NAMALWA (cell line): ENCODE measurements around the gene SPG7.

Source experiments
- DNase-seq: peaks from one replicate; pipeline ENCODE4 v3.0.0-alpha.2; 2015; ENCODE audit warnings: low spot score

SPG7 gene

DNA sequence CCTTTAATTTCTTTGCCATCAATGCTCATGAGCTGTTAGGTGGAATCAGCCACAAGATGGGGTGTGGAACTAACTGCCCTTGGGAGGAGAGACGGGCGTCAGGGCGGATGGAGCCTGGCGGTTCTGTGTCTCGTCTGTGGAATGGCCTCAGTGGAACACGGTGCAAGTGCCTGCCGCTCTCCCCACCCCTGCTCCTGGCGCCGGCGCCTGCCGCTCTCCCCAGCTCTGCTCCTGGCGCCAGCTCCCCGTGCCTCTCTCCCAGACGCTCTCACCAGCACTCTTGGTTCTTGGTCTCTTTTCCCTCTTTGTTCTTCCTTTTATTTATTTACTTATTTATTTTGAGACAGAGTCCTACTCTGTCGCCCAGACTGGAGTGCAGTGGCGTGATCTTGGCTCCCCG is 39.1 kb downstream of the SPG7 start:
- no peak for DNase-seq

DNA sequence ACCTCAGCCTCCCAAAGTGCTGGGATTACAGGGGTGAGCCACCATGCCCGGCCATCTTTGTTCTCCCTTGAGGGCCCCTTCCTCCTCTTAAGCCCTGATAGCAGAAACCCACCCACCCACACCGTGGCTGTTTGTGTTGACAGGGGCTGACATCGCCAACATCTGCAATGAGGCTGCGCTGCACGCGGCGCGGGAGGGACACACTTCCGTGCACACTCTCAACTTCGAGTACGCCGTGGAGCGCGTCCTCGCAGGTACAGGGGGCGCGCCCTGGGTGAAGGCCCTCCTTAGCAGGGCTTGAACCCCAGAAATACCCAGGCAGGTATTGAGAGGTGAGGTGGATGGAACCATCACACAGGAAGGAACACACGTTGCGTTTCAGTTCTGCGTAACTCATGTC is 39.7 kb downstream of the SPG7 start:
- DNase-seq, result no peak

DNA sequence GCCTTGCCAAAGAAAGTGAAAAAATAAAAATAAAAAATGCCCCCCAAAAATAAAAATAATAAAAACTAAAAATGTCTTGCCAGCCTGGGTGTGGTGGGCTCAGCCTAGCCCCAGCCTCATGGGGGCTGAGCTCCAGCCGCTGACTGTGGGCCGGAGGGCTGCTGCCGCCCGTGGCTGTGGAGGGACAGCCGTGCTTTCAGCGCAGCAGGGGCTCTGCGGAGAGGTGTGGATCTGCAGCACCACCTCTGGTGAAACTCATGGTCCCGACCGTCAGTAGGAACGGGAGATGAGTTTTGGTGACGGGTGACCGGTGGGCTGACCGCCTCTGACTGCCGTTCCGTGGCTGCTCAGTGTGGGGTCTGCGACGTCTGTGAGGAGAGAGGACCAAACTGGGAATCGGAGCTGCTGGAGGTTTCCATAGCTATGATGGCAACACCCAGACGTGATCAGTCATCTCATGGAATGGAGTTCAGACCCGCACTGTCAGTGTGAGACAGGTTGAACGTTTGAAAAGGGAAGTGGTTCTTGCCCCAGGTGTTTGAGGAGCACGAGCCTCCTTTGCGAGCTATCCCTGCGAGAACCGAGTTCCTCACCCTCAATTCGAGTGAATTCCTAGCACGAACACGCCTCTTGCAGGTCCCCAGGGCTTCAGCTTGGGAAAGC is 40.3 kb downstream of the SPG7 start:
- no peak for DNase-seq

DNA sequence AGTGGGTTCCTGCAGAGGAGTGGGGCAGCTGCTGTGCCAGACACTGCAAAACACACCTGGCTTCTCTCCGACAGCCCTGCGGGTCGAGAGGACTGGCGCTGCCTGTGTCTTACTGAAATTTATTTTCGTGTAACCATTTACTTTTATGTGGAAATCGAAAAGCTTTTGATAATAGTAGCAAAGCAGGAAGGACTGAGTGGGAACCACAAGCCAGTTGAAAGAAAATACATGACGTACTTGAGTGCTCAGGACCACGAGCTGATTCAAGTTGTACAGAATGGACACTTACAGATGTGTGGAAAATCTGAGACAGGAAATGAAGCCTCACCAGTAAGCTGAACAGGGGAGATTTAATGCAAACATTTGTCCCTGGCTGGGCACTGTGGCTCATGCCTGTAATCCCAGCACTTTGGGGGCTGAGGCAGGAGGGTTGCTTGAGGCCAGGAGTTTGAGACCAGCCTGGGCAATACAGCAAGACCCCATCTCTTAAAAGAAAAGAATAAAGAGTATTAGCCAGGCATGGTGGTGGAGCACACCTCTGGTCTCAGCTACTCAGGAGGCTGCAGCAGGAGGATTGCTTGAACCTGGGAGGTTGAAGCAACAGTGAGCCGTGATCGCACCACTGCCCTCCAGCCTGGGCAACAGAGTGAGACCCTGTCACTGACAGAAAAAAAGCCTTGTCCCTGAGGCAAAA is 41.0 kb downstream of the SPG7 start:
- DNase-seq, result no peak

DNA sequence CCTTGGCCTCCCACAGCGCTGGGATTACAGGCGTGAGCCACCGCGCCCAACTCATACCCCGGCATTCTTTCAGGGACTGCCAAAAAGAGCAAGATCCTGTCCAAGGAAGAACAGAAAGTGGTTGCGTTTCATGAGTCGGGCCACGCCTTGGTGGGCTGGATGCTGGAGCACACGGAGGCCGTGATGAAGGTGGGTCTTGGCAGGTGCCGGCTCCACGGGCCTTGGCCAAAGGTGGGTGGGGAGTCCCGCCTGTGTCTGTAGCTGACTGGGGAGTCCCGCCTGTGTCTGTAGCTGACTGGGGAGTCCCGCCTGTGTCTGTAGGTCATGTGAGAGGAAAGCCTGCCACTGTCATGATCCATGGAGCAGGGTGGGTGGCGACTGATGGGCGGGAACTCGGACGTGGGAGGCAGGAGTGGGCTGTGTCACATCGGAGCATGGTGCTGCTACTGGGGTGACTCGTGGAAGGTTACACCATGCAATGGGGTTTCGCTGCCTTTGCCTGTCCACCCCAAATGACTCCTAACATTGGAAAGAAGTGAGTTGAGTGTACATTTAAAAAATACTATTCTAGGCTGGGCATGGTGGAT is 42.3 kb downstream of the SPG7 start:
- no peak for DNase-seq

DNA sequence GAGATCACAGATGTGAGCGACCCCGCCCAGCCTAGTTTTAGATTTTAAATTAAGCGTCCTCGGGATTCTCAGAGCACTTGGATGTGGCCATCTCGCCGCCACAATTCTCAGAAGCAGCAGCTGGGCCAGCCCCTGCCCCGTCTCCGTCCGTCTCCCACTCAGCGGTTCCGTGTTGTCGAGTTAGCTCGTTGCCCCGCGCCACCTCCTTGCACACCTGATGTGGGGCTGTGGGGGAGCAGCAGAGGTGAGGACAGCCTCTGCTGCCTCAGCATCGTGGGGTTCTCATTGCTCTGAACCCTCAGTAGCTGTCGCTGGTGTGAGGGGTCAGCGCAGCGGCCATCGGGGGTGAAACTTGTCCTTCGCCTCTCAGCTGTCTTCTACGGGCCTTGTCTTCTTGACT is 44.1 kb downstream of the SPG7 start:
- DNase-seq, result no peak

DNA sequence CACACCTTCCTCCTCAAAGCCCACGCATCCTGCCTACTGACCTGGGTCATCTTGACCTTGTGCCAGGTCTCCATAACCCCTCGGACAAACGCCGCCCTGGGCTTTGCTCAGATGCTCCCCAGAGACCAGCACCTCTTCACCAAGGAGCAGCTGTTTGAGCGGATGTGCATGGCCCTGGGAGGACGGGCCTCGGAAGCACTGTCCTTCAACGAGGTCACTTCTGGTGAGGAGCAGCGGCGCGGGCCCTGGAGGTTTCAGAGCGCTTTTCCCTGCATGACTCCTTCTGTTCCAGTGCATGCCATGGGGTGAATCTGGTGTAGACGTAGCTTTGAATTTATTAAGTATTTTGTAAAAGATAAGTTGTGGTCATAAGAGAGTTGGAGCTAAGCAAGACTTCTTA is 44.7 kb downstream of the SPG7 start:
- no peak for DNase-seq

DNA sequence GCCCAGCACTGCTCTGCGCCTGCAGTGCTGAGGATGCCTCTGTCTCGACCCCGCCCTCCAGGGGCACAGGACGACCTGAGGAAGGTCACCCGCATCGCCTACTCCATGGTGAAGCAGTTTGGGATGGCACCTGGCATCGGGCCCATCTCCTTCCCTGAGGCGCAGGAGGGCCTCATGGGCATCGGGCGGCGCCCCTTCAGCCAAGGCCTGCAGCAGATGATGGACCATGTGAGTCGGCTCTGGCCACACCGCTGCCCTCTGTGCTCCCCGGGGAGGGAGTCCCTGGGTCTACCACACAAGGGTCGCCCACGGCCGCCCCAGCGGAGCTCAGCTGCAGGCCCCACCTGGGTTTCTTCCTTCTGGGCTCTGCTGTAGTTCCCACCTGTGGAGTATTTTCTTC is 45.5 kb downstream of the SPG7 start:
- no peak for DNase-seq

DNA sequence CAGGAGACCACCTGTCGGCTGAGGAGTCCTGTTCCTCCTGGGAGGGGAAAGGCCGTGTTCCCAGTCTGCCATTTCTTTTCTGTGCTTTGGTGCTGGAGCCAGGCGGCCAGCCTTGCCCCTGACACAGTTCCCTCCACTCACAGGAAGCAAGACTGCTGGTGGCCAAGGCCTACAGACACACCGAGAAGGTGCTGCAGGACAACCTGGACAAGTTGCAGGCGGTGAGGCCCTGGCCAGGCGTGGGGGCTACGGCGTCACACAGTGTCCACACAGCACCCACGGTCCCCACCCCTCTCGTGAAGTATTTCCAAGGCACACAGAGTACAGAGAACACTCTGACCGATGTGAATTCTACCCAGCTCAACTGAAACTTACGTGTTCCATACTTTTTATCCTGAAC is 46.1 kb downstream of the SPG7 start:
- DNase-seq, result no peak

DNA sequence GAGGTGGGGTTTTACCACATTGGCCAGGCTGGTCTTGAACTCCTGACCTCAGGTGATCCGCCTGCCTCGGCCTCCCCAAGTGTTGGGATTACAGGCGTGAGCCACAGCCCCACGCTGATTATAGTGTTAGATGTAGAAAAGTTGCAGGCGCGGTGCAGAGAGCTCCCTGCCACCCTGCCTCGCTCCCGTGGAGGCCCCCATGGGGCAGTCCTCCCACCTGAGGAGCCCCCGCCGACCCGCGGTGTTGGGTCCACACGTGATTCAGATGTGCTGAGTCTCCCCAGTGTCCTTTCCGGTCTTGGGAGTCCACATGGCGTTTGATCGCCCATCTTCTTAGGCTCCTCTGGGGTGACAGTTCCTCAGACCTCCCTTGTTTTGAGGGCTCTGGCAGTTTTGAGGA is 47.1 kb downstream of the SPG7 start:
- no peak for DNase-seq

DNA sequence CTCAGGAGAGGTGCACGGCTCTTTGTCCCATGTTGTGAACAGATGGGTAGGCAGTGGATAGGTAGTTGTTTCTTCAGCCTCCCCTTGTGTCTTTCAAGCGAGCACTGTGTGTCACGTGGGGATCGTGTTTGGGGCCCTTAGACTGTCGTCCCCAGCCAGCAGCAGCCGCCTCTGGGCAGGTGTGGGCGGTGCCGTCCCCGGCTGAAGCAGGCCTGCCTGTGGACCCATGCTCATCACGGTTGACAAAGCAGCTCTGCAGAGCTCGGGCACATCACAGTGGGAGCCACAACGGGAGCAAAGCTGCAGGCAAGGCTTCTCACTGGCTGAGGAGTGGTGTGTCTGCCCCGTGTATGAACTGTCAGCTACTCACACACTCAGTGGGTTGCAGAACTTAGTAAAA is 47.6 kb downstream of the SPG7 start:
- no peak for DNase-seq

DNA sequence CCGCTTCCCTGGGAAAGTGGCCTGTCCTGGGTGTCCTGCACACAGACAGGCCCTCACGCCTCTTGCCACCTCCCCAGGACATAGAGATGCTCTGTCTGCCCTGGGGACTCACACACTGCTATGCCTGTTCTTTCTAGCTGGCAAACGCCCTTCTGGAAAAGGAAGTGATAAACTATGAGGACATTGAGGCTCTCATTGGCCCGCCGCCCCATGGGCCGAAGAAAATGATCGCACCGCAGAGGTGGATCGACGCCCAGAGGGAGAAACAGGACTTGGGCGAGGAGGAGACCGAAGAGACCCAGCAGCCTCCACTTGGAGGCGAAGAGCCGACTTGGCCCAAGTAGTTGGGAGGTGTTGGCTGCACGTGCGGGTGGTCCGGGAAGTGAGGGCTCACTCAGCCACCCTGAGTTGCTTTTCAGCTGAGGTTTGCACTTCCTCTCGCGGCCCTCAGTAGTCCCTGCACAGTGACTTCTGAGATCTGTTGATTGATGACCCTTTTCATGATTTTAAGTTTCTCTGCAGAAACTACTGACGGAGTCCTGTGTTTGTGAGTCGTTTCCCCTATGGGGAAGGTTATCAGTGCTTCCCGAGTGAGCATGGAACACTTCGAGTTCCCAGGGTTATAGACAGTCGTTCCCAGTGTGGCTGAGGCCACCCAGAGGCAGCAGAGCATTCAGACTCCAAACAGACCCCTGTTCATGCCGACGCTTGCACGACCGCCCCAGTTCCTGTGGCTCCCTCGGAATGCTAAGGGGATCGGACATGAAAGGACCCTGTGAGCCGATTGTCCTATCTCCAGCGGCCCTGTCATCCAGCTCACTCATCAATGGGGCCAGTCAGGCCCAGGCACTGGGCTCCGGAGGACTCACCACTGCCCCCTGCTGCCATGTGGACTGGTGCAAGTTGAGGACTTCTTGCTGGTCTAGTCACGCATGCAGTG is 48.8 kb downstream of the SPG7 start:
- peak; percentile 86 for DNase-seq

DNA sequence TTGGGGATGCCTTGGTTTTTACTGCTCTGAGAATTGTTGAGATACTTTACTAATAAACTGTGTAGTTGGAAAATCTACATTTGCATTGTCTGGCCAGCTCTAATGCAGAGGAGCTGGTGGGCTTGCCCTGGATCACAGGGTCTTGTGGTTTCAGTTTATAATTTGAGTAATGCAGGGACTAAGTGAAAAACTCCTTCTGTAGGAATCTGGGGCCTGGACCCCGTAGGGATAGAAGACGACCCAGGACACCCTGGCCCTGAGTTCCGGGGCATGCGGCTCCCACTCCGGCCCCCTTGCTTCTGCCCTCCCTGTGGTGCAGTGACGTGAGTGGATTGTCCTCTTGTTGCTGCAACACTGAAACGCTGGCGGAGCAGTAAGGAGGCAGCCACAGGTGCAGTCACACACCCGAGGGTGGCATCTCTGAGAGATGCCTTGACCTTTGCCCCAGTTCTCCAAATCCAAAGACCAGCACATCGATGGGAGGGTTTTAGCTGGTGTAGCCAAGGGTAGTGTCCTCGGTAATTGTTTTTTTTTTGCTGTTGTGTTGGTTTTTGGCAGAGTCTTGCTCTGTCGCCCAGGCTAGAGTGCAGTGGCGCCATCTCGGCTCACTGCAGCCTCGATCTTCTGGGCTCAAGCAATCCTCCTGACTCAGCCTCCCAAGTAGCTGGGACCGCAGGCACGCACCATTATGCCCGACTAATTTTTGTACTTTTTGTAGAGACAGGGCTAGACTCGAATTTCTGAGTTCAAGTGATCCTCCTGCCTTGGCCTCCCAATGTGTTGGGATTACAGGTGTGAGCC is 49.7 kb downstream of the SPG7 start:
- no peak for DNase-seq

DNA sequence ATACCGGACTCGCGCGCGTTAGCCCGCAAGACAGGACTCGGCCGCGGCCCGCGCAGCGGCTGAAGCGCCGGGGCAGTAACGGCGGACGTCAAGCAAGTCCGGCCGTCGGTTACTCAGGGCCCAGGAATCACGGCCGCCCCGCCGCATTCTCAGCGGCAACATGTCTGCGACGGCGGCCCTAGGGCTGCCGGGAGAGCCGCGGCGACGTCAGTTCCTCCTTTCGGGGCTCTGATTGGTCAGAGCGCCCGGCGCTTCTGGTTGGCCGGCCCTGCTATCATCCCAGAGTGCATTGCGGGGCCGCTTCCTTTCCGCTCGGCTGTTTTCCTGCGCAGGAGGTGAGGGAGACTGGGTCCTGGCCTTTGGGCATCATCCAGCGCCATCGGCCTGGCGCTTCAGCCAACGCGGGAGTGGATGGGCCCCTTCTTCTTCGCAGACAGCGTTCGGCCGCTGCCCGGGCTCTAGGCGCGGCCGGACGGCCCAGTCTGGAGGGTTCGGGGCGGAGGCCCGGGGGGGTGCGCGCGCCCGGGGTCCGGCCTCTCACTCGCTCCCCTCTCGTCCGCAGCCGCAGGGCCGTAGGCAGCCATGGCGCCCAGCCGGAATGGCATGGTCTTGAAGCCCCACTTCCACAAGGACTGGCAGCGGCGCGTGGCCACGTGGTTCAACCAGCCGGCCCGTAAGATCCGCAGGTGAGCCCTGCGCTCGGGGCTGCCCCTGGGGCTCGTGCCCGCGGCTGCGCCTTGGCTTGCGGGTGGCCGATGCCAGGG is 52.4 kb downstream of the SPG7 start, which contains the start of gene RPL13:
Gene RPL13, plus strand, starts transcription at position 305 of the 764 bp plus-strand sequence. Its CDS starts 278 bp downstream, at position 583.
- DNase-seq, result peak; percentile 96

DNA sequence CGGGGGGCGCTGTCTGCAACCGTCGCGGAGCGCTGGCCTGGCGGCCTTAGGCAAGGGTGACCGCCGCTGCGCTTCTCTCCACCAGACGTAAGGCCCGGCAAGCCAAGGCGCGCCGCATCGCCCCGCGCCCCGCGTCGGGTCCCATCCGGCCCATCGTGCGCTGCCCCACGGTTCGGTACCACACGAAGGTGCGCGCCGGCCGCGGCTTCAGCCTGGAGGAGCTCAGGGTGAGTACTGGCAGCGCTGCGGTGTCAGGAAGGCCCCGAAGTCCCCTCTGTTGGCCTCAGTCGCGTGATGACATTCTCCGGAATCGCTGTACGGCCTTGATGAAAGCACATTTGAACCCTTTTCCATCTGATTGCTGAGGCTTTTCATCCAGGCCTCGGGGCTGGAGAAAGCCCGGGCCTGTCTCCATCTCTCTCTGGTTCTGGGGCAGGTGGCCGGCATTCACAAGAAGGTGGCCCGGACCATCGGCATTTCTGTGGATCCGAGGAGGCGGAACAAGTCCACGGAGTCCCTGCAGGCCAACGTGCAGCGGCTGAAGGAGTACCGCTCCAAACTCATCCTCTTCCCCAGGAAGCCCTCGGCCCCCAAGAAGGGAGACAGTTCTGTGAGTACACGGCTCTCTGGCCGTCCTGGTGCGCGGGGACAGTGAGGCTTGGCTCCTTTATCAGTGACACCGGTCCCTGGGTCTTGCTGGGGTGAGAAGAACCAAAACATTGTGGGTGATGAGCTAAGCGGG is 53.1 kb downstream of the SPG7 start:
- DNase-seq, result no peak

DNA sequence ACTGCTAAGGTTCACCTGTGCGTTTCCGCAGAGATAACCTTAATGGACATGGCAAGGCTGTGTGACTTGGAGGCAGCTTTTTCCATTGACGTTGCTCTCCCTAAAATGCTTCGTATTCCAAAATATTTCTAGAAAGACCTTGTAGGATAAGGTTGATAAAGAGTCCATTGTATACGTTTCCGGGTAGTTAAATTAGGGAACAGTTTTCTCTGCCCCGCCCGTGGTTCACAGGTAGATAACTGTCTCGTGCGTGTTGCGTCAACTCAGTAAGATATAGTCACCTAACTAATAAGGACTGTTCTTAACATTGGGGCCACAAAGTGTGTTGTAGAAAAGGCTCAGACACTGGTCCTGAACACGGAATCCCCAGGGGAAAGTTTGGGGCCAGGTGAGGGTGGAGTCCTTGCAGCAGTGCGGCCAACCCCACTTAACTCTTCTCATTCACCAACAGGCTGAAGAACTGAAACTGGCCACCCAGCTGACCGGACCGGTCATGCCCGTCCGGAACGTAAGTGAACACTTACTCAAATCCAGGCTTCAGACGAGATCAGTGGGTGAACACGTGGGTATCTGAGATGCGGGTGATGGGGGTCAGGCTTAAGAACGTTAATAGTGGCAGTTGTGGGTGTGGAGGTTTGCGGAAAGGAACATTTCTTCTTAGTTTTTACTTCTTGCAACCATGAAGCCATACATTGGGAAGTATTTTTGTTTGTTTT is 53.8 kb downstream of the SPG7 start:
- DNase-seq, result no peak

DNA sequence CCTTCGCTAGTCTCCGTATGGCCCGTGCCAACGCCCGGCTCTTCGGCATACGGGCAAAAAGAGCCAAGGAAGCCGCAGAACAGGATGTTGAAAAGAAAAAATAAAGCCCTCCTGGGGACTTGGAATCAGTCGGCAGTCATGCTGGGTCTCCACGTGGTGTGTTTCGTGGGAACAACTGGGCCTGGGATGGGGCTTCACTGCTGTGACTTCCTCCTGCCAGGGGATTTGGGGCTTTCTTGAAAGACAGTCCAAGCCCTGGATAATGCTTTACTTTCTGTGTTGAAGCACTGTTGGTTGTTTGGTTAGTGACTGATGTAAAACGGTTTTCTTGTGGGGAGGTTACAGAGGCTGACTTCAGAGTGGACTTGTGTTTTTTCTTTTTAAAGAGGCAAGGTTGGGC is 54.7 kb downstream of the SPG7 start:
- DNase-seq, result no peak

DNA sequence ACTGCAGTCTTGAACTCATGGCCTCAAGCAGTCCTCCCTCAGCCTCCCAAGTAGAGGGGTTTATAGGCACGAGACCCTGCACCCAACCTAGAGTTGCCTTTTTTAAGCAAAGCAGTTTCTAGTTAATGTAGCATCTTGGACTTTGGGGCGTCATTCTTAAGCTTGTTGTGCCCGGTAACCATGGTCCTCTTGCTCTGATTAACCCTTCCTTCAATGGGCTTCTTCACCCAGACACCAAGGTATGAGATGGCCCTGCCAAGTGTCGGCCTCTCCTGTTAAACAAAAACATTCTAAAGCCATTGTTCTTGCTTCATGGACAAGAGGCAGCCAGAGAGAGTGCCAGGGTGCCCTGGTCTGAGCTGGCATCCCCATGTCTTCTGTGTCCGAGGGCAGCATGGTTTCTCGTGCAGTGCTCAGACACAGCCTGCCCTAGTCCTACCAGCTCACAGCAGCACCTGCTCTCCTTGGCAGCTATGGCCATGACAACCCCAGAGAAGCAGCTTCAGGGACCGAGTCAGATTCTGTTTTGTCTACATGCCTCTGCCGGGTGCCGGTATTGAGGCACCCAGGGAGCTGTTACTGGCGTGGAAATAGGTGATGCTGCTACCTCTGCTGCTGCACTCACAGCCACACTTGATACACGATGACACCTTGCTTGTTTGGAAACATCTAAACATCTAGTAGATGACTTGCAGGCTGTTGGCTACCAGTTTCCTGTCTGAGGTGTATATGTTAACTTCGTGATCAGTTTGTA is 55.6 kb downstream of the SPG7 start:
- no peak for DNase-seq
